GM23338 (cell line): Measurements from ENCODE around the gene UFSP1. TPM values are rescaled to one million over a fixed set of nuclear protein-coding genes. Genes with fewer than 3 reads are reported as not detected.

Experiments
- ATAC-seq: fragments of 200-7000 bp; cut with Tn5 transposase; 3 replicates; pipeline ENCODE4 v1.9.1; 2020
- DNase-seq: peaks from one replicate; pipeline ENCODE4 v3.0.0-alpha.2; 2015; ENCODE audit warnings: low spot score
- H2AFZ ChIP-seq: fragments of 200-600 bp; sonication (generic); 2 replicates; pipeline ENCODE4 v1.8.0; 2016; ENCODE audit warnings: antibody characterized with exemption, mild to moderate bottlenecking, moderate library complexity
- H3F3A ChIP-seq: fragments of 200-600 bp; sonication (generic); replicated peaks from 2 replicates; pipeline ENCODE4 v1.8.0; 2017; ENCODE audit warnings: antibody characterized with exemption, mixed run types, low read depth
- H3K27ac ChIP-seq: fragments of 200-600 bp; sonication (generic); 2 replicates; pipeline ENCODE4 v1.6.1; 2016; ENCODE audit warnings: low read depth
- H3K27me3 ChIP-seq: fragments of 200-600 bp; sonication (generic); 2 replicates; pipeline ENCODE4 v1.8.0; 2016; ENCODE audit warnings: mild to moderate bottlenecking, mixed run types, moderate library complexity; ENCODE audit not compliant: insufficient read depth
- H3K36me3 ChIP-seq: fragments of 200-600 bp; sonication (generic); 2 replicates; pipeline ENCODE4 v1.8.0; 2016; ENCODE audit warnings: mild to moderate bottlenecking; ENCODE audit not compliant: insufficient read depth
- H3K4me1 ChIP-seq: fragments of 200-600 bp; sonication (generic); 2 replicates; pipeline ENCODE4 v1.8.0; 2016; ENCODE audit warnings: mild to moderate bottlenecking, moderate library complexity; ENCODE audit not compliant: insufficient read depth
- H3K4me2 ChIP-seq: fragments of 200-600 bp; sonication (generic); 2 replicates; pipeline ENCODE4 v1.7.1; 2017; ENCODE audit warnings: mixed run types
- H3K4me3 ChIP-seq: fragments of 200-600 bp; sonication (generic); 2 replicates; pipeline ENCODE4 v1.6.1; 2016; ENCODE audit warnings: mixed run types
- H3K79me2 ChIP-seq: fragments of 200-600 bp; sonication (generic); replicated peaks from 2 replicates; pipeline ENCODE4 v1.8.0; 2017; ENCODE audit warnings: mild to moderate bottlenecking; ENCODE audit not compliant: insufficient read depth
- H3K9me2 ChIP-seq: fragments of 200-600 bp; sonication (generic); 2 replicates; pipeline ENCODE4 v1.8.0; 2017; ENCODE audit not compliant: insufficient read depth
- H4K20me1 ChIP-seq: fragments of 200-600 bp; sonication (generic); replicated peaks from 2 replicates; pipeline ENCODE4 v1.8.0; 2017; ENCODE audit warnings: mild to moderate bottlenecking; ENCODE audit not compliant: insufficient read depth
- H3K27ac Mint-ChIP-seq: 2 replicates; pipeline ENCODE4 v1.8.0; 2020; ENCODE audit warnings: inconsistent platforms, mild to moderate bottlenecking, moderate library complexity, mixed read lengths
- H3K27me3 Mint-ChIP-seq: 3 replicates; pipeline ENCODE4 v1.8.0; 2022; ENCODE audit warnings: low read depth, mild to moderate bottlenecking, moderate library complexity, mixed read lengths, inconsistent platforms; ENCODE audit not compliant: insufficient read depth, poor library complexity
- H3K36me3 Mint-ChIP-seq: 3 replicates; pipeline ENCODE4 v1.8.0; 2021; ENCODE audit warnings: low read depth, mild to moderate bottlenecking, inconsistent platforms, moderate library complexity, mixed read lengths
- H3K4me1 Mint-ChIP-seq: 3 replicates; pipeline ENCODE4 v1.8.0; 2020; ENCODE audit warnings: mild to moderate bottlenecking, inconsistent platforms, mixed read lengths
- H3K4me3 Mint-ChIP-seq: 3 replicates; pipeline ENCODE4 v1.8.0; 2021; ENCODE audit warnings: moderate library complexity, mild to moderate bottlenecking, inconsistent platforms, mixed read lengths
- H3K9me3 Mint-ChIP-seq: 3 replicates; pipeline ENCODE4 v1.8.0; 2020; ENCODE audit warnings: moderate library complexity, mild to moderate bottlenecking, inconsistent platforms, mixed read lengths
- JUNB ChIP-seq: IDR thresholded peaks from one replicate; pipeline ENCODE4 v1.6.1; 2016; ENCODE audit warnings: antibody characterized with exemption; ENCODE audit not compliant: unreplicated experiment
- POLR2AphosphoS5 ChIP-seq: IDR thresholded peaks from 2 replicates; pipeline ENCODE4 v1.6.1; 2016; ENCODE audit warnings: antibody characterized with exemption, low read depth
- STAT1 ChIP-seq: IDR thresholded peaks from one replicate; pipeline ENCODE4 v1.6.1; 2016; ENCODE audit warnings: antibody characterized with exemption; ENCODE audit not compliant: unreplicated experiment
- ZNF114 ChIP-seq: fragments of 250-450 bp; sonication (Bioruptor Pico); IDR thresholded peaks from 2 replicates; pipeline ENCODE4 v1.5.0; 2020; ENCODE audit warnings: mild to moderate bottlenecking, moderate library complexity
- polyA plus RNA-seq: library from polyadenylated mRNA; unstranded; fragments of >200 nt; fragmentation: Nextera tagmentation; extraction: Ambion mirVana; gene quantifications from 2 replicates; pipeline ENCODE4 v1.2.1, GENCODE V29; 2016
- total RNA-seq: library from RNA; depleted of rRNA; stranded (reverse); fragments of >200 nt; shearing (Covaris generic); gene quantifications from 2 replicates; pipeline ENCODE4 v1.2.3, GENCODE V29; 2014
- TF ChIP-seq, protein P1 (sequence below), 2 experiments: fragments of 200-600 bp in 1 of 2; sonication (generic) in 1 of 2; conservative IDR thresholded peaks; 2 replicates each; pipeline versions ENCODE4 v1.5.1 to v1.6.1; 2016 to 2017; ENCODE audit warnings: antibody characterized with exemption in 2 of 2, low read depth in 2 of 2, mild to moderate bottlenecking in 2 of 2, moderate library complexity in 1 of 2
- TF ChIP-seq, protein P2 (sequence below): IDR thresholded peaks from one replicate; pipeline ENCODE4 v1.6.1; 2018; ENCODE audit warnings: antibody characterized with exemption; ENCODE audit not compliant: unreplicated experiment

The UFSP1 gene
- total and polyA plus RNA-seq, 2 experiments from 2014 or later: 2.0 to 11.8 TPM

DNA sequence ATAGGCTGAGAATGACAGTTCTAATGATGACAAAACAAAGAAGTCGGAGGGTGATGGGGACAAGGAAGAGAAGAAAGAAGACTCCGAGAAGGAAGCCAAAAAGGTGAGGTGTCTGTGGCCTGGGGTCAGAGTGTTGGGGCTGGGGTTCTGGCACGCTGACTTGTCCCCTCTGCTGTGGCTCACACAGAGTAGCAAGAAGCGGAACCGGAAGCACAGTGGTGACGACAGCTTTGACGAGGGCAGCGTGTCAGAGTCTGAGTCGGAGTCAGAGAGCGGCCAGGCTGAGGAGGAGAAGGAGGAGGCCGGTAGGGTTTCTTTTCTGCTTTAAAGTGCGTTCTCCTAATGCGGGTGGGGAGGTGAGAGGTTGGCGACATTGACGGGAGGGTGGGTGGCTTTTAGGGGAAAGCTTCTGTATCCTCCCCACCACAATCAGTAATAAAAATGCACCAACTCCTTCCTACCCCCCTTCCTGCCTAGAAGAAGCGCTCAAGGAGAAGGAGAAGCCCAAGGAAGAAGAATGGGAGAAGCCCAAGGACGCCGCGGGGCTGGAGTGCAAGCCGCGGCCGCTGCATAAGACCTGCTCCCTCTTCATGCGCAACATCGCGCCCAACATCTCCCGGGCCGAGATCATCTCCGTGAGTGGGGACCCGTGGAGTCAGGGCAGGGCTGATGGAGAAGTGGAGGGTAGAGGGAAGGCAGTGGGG, 4.6 kb downstream of the UFSP1 start:
- no peaks in the 10 kb centered on the region for H3K9me2 ChIP-seq
- peaks cover 17% of the 10 kb centered on the region for H3K27me3 Mint-ChIP-seq

More for the DNA sequence above, 4.6 kb downstream of the UFSP1 start:
- no peaks in the 10 kb centered on the region for H3K27me3 ChIP-seq
- H3K27ac ChIP-seq: no peak overlapping the region
- H4K20me1 ChIP-seq: peaks cover 32% of the 10 kb centered on the region
- no peak overlapping the region for H2AFZ ChIP-seq
- peaks cover 87% of the 10 kb centered on the region for H3K36me3 Mint-ChIP-seq
- ATAC-seq (no peak), DNase-seq (no peak)
- TF ChIP-seq, protein P1, sequence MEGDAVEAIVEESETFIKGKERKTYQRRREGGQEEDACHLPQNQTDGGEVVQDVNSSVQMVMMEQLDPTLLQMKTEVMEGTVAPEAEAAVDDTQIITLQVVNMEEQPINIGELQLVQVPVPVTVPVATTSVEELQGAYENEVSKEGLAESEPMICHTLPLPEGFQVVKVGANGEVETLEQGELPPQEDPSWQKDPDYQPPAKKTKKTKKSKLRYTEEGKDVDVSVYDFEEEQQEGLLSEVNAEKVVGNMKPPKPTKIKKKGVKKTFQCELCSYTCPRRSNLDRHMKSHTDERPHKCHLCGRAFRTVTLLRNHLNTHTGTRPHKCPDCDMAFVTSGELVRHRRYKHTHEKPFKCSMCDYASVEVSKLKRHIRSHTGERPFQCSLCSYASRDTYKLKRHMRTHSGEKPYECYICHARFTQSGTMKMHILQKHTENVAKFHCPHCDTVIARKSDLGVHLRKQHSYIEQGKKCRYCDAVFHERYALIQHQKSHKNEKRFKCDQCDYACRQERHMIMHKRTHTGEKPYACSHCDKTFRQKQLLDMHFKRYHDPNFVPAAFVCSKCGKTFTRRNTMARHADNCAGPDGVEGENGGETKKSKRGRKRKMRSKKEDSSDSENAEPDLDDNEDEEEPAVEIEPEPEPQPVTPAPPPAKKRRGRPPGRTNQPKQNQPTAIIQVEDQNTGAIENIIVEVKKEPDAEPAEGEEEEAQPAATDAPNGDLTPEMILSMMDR (conservative IDR thresholded peaks at IDR 0.05; ENCODE audit: low read depth in 2 of 2): no peak
- TF ChIP-seq POLR2AphosphoS5 (no peak), JUNB (no peak), STAT1 (no peak), ZNF114 (CRISPR knock-in tag) (no peak)
- TF ChIP-seq, protein P2, sequence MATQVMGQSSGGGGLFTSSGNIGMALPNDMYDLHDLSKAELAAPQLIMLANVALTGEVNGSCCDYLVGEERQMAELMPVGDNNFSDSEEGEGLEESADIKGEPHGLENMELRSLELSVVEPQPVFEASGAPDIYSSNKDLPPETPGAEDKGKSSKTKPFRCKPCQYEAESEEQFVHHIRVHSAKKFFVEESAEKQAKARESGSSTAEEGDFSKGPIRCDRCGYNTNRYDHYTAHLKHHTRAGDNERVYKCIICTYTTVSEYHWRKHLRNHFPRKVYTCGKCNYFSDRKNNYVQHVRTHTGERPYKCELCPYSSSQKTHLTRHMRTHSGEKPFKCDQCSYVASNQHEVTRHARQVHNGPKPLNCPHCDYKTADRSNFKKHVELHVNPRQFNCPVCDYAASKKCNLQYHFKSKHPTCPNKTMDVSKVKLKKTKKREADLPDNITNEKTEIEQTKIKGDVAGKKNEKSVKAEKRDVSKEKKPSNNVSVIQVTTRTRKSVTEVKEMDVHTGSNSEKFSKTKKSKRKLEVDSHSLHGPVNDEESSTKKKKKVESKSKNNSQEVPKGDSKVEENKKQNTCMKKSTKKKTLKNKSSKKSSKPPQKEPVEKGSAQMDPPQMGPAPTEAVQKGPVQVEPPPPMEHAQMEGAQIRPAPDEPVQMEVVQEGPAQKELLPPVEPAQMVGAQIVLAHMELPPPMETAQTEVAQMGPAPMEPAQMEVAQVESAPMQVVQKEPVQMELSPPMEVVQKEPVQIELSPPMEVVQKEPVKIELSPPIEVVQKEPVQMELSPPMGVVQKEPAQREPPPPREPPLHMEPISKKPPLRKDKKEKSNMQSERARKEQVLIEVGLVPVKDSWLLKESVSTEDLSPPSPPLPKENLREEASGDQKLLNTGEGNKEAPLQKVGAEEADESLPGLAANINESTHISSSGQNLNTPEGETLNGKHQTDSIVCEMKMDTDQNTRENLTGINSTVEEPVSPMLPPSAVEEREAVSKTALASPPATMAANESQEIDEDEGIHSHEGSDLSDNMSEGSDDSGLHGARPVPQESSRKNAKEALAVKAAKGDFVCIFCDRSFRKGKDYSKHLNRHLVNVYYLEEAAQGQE: no peak
- H3K36me3 ChIP-seq: peaks cover 49% of the 10 kb centered on the region
- no peak overlapping the region for H3K4me2 ChIP-seq
- peaks cover 38% of the 10 kb centered on the region for H3K4me1 Mint-ChIP-seq
- peaks cover 10% of the 10 kb centered on the region for H3K4me1 ChIP-seq
- peaks cover 54% of the 10 kb centered on the region for H3F3A ChIP-seq
- H3K27ac Mint-ChIP-seq: no peak overlapping the region
- no peak overlapping the region; the same call in 2 of the 3 replicates for H3K4me3 Mint-ChIP-seq
- H3K9me3 Mint-ChIP-seq: no peaks in the 10 kb centered on the region
- H3K79me2 ChIP-seq: peaks cover 47% of the 10 kb centered on the region
- no peak overlapping the region for H3K4me3 ChIP-seq
